KMS-11 (cell line): ENCODE measurements around the gene ACAD10.
A peak's percentile ranks its signal among the peaks of the same experiment; 100 is the strongest.

ENCODE experiments used
- H2AFZ ChIP-seq: fragments of 200-600 bp; sonication (generic); 2 replicates; pipeline ENCODE4 v1.6.1; 2016; ENCODE audit warnings: antibody characterized with exemption, mixed run types, low read depth
- H3K27ac ChIP-seq: fragments of 200-600 bp; sonication (generic); 2 replicates; pipeline ENCODE4 v1.6.1; 2016; ENCODE audit warnings: mild to moderate bottlenecking, mixed run types
- H3K27me3 ChIP-seq: fragments of 200-600 bp; sonication (generic); 2 replicates; pipeline ENCODE4 v1.6.1; 2017; ENCODE audit warnings: mild to moderate bottlenecking, low read depth, mixed run types, moderate library complexity; ENCODE audit not compliant: insufficient read depth
- H3K36me3 ChIP-seq: fragments of 200-600 bp; sonication (generic); 2 replicates; pipeline ENCODE4 v1.6.1; 2017; ENCODE audit warnings: mild to moderate bottlenecking, mixed run types; ENCODE audit not compliant: insufficient read depth
- H3K4me1 ChIP-seq: fragments of 200-600 bp; sonication (generic); 2 replicates; pipeline ENCODE4 v1.6.1; 2016; ENCODE audit warnings: mild to moderate bottlenecking, low read depth, mixed run types; ENCODE audit not compliant: poor library complexity, severe bottlenecking
- H3K4me2 ChIP-seq: fragments of 200-600 bp; sonication (generic); 2 replicates; pipeline ENCODE4 v1.7.0; 2016; ENCODE audit warnings: mild to moderate bottlenecking, mixed run types
- H3K4me3 ChIP-seq: fragments of 200-600 bp; sonication (generic); IDR thresholded peaks from 2 replicates; pipeline ENCODE4 v1.6.1; 2017; ENCODE audit warnings: low read depth, low read length, mixed read lengths; ENCODE audit not compliant: insufficient read depth
- H3K79me2 ChIP-seq: fragments of 200-600 bp; sonication (generic); 2 replicates; pipeline ENCODE4 v1.6.1; 2016; ENCODE audit warnings: low read depth, mixed run types; ENCODE audit not compliant: insufficient read depth
- H3K9ac ChIP-seq: fragments of 200-600 bp; sonication (generic); 2 replicates; pipeline ENCODE4 v1.6.1; 2016; ENCODE audit warnings: mild to moderate bottlenecking, mixed run types
- H4K20me1 ChIP-seq: fragments of 200-600 bp; sonication (generic); 2 replicates; pipeline ENCODE4 v1.6.1; 2016; ENCODE audit warnings: mild to moderate bottlenecking, mixed run types; ENCODE audit not compliant: insufficient read depth
- TF ChIP-seq, protein P1 (sequence below): fragments of 200-600 bp; sonication (generic); conservative IDR thresholded peaks from 2 replicates; pipeline ENCODE4 v1.6.1; 2017; ENCODE audit warnings: low read depth, mild to moderate bottlenecking, antibody characterized with exemption, low read length, moderate library complexity, mixed read lengths

ACAD10 gene

DNA sequence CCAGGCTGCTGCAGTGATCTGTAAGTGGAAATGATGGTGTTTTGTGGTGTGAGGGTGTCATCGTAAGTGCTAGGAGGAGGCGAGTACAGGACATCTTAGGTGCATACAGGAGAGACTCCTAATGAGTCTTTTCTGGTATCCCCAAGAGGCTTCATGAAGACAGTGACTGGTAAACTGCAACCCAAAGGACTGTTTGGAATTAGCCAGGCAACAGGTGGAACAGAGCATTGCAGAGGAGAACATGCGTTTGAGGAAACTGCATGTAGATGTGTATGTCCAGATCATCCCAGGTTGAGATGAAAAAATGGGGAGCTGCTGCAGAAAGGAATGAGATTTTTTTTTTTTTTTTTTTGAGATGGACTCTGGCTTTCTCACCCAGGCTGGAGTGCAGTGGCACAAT is 5.4 kb downstream of the ACAD10 start:
- Histone ChIP-seq H2AFZ (no peak overlapping the region), H3K4me2 (no peak overlapping the region), H3K4me1 (peaks cover 26% of the 10 kb centered on the region), H3K27me3 (no peaks in the 10 kb centered on the region), H4K20me1 (no peaks in the 10 kb centered on the region), H3K9ac (no peak overlapping the region), H3K4me3 (no peak overlapping the region), H3K36me3 (no peaks in the 10 kb centered on the region), H3K27ac (no peak overlapping the region), H3K79me2 (no peaks in the 10 kb centered on the region; the same call in 1 of the 2 replicates)
- TF ChIP-seq, protein P1, sequence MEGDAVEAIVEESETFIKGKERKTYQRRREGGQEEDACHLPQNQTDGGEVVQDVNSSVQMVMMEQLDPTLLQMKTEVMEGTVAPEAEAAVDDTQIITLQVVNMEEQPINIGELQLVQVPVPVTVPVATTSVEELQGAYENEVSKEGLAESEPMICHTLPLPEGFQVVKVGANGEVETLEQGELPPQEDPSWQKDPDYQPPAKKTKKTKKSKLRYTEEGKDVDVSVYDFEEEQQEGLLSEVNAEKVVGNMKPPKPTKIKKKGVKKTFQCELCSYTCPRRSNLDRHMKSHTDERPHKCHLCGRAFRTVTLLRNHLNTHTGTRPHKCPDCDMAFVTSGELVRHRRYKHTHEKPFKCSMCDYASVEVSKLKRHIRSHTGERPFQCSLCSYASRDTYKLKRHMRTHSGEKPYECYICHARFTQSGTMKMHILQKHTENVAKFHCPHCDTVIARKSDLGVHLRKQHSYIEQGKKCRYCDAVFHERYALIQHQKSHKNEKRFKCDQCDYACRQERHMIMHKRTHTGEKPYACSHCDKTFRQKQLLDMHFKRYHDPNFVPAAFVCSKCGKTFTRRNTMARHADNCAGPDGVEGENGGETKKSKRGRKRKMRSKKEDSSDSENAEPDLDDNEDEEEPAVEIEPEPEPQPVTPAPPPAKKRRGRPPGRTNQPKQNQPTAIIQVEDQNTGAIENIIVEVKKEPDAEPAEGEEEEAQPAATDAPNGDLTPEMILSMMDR, result no peak

DNA sequence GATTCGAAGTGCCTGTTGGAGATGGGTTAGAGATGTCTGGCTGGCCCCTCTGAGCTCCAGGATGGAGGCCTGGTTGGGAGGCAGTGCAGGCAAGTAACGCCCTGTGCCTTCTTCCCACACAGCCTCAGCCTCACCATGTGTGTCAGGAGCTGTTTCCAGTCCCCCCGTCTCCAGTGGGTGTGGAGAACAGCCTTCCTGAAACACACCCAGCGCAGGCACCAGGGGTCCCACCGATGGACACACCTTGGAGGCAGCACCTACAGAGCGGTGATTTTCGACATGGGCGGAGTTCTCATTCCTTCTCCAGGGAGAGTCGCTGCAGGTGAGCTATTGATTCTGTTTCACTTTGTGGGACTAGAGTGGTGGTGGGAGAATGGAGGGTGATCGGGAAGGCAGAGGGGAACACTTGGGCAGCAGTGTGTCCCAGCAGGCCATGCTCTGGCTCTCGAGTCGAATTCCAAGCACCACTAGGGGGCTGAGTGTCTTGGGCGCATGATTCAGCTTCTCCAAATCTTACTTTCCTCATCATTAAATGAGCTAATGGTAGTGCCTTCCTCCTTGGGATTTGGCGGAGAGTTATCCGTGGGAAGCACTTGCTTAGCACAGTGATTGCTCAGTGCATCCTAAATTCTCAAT is 6.8 kb downstream of the ACAD10 start:
- Histone ChIP-seq H3K27ac (no peak overlapping the region; the same call in 1 of the 2 replicates), H3K4me1 (peaks cover 15% of the 10 kb centered on the region), H4K20me1 (no peaks in the 10 kb centered on the region), H3K36me3 (no peaks in the 10 kb centered on the region), H3K27me3 (no peaks in the 10 kb centered on the region), H3K79me2 (no peaks in the 10 kb centered on the region), H2AFZ (no peak overlapping the region), H3K4me2 (no peak overlapping the region), H3K4me3 (no peak overlapping the region), H3K9ac (no peak overlapping the region)
- TF ChIP-seq, protein P1, result 0 out of 2 replicates have a peak, but pooled peaks have one; percentile 30

GRCh38 chr12:111693818-111694217 is 8.0 kb downstream of the ACAD10 start:
- Histone ChIP-seq H3K36me3 (no peaks in the 10 kb centered on the region), H2AFZ (no peak overlapping the region), H3K4me2 (no peak overlapping the region; the same call in 1 of the 2 replicates), H3K79me2 (no peaks in the 10 kb centered on the region), H4K20me1 (no peaks in the 10 kb centered on the region), H3K4me3 (no peak overlapping the region), H3K27ac (peak overlapping the region; percentile 53; the same call in 1 of the 2 replicates), H3K27me3 (no peaks in the 10 kb centered on the region), H3K4me1 (peaks cover 12% of the 10 kb centered on the region), H3K9ac (no peak overlapping the region)
- TF ChIP-seq, protein P1, result no peak

DNA sequence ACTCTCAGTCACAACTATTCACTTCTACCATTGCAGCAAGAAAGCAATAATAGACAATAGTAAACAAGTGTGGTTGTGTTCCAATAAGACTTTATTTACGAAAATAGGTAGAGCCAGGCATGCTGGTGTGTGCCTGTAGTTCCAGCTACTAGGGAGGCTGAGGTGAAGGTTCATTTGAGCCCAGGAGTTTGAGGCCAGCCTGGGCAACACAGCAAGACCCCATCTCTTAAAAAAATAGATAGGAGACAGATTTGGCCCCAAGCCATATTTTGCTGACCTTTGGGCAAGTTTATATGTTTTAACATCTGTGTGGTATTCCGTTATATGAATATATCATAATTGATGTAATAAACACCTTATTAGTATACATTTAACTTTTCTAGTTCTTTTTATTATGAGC is 14.1 kb downstream of the ACAD10 start:
- Histone ChIP-seq H2AFZ (no peak overlapping the region), H3K4me2 (no peak overlapping the region), H3K36me3 (no peaks in the 10 kb centered on the region), H3K79me2 (no peaks in the 10 kb centered on the region), H3K27ac (no peak overlapping the region), H3K4me3 (no peak overlapping the region), H3K27me3 (no peaks in the 10 kb centered on the region), H4K20me1 (no peaks in the 10 kb centered on the region), H3K4me1 (no peaks in the 10 kb centered on the region), H3K9ac (no peak overlapping the region)
- TF ChIP-seq, protein P1, result no peak
